A549 (cell line): ENCODE results near the gene CETN2.

Source experiments
- EP300 ChIP-seq, 2 experiments: fragments of >200 bp; sonication (Bioruptor Twin); formaldehyde crosslinking; IDR thresholded peaks; 2 replicates in 1 of 2; 3 replicates in 1 of 2; pipeline ENCODE4 v1.6.1; 2016 to 2017
- MAZ ChIP-seq: fragments of 150-350 bp; IDR thresholded peaks from 2 replicates; pipeline ENCODE4 v1.6.1; 2014; ENCODE audit warnings: antibody characterized with exemption, low read depth, low read length, borderline replicate concordance
- POLR2A ChIP-seq: IDR thresholded peaks from 2 replicates; pipeline ENCODE4 v1.6.1; 2012; ENCODE audit warnings: mild to moderate bottlenecking, low read length

DNA sequence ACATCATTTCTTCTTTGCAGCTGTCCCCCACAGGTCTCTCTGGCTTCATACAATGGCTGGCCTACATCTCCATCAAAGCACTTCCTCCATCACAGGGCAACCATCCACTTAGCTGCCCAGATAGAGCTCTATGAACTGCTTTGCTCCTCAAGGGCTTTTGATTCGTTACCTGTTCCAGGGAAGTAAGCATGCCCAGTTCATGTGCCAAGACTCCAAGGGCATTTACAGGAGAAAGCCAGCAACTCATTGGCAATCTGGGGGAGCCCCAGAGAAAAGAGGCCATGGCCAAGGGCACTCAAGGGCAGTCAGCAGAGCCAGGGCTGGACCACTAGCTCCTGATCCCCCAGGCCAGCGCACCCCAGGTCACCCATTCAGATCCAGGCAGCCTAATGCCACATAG is 42.8 kb upstream of the CETN2 start:
- TF ChIP-seq EP300 (IDR thresholded peaks at IDR 0.05) (no peak), MAZ (no peak), POLR2A (no peak)
